BJ (cell line): ENCODE measurements around the gene SIK2. TPM values are rescaled to one million over a fixed set of nuclear protein-coding genes. Genes with fewer than 3 reads are reported as not detected.
"Not testable (repeated sequence)": the region's sequence is repeated elsewhere in the genome, so short reads cannot be mapped to it uniquely, and the experiment has no call there.

ENCODE experiments used
- CTCF ChIA-PET: fragments of 350-600 bp; formaldehyde crosslinking; extraction: SDS; loops from one replicate; lab custom pipeline; 2021; ENCODE audit warnings: antibody characterized with exemption, inconsistent platforms; lab: Yijun Ruan, JAX
- POLR2A ChIA-PET: fragments of 300-600 bp; sonication (Branson Sonifier 250); formaldehyde crosslinking; extraction: SDS; loops from one replicate; lab custom pipeline; 2021; ENCODE audit warnings: antibody characterized with exemption; lab: Charles Lee
- DNase-seq: peaks from one replicate; pipeline ENCODE4 v3.0.0-alpha.2; 2011; ENCODE audit warnings: low read depth
- H3K27me3 ChIP-seq: 2 replicates; pipeline ENCODE4 v1.6.0; 2011; ENCODE audit warnings: low read length; ENCODE audit not compliant: control insufficient read depth, insufficient read depth
- H3K36me3 ChIP-seq: 2 replicates; pipeline ENCODE4 v1.5.1; 2011; ENCODE audit warnings: low read length; ENCODE audit not compliant: control insufficient read depth, insufficient read depth
- H3K4me3 ChIP-seq: 2 replicates; pipeline ENCODE4 v1.5.1; 2011; ENCODE audit warnings: low read depth, mild to moderate bottlenecking, control low read depth, low read length
- CTCF ChIP-seq: IDR thresholded peaks from 2 replicates; pipeline ENCODE4 v1.5.1; 2011; ENCODE audit warnings: low read depth, mild to moderate bottlenecking, control low read depth, inconsistent platforms, low read length, moderate library complexity; ENCODE audit not compliant: insufficient read depth
- polyA plus RNA-seq: library from polyadenylated mRNA; depleted of rRNA; stranded (reverse); fragments of >200 nt; gene quantifications from 2 replicates; pipeline ENCODE4 v1.2.3, GENCODE V29; 2011

Gene SIK2
- polyA plus RNA-seq, 1 experiment = 24.2 TPM

GRCh38 chr11:111766834-111767142 is 164.5 kb downstream of the SIK2 start:
- Histone ChIP-seq H3K4me3 (peak overlapping the region; percentile 81), H3K36me3 (peaks cover 2% of the 10 kb centered on the region), H3K27me3 (no peaks in the 10 kb centered on the region)
- CTCF ChIA-PET = interaction anchor here (0.7 to 3.9 kb wide), 10 partner anchors 10 to 311 kb away, joined by 3 to 30 read pairs (median 3); partner anchors contain the start of gene SIK2
- POLR2A ChIA-PET = no interaction called here
- TF ChIP-seq CTCF = no peak
- no peak for DNase-seq

DNA sequence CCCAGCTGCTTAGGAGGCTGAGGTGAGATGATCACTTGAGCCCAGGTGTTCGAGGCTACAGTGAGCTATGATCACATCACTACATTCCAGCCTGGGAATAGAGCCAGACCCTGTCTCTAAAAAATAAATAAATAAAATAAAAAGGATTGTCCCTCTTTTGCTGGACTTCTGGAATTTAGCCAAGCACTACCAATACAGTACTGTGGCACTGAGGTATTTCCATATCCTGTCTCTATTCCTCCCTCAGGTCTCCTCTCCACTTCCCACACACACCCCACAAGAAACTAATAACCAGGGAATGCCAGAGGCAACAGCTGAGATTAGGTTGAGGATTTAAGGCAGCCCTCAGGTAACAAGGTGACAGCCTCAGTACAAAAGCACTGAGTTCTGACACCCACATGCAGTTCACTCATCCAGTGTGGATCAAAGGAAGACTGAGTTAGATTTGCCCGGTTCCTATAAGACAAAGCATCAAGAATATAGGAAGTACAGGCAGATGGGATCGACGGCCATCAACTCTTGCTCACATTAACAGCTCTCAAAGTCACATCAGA is 168.4 kb downstream of the SIK2 start:
- Histone ChIP-seq H3K4me3 (no peak overlapping the region), H3K36me3 (no peaks in the 10 kb centered on the region), H3K27me3 (no peaks in the 10 kb centered on the region)
- ChIA-PET CTCF (interaction anchor here (1.6 kb wide), 1 partner anchor 184 kb away, joined by 3 read pairs; no protein-coding TSS in a partner anchor), POLR2A (no interaction called here)
- TF ChIP-seq CTCF = no peak
- no peak for DNase-seq

DNA sequence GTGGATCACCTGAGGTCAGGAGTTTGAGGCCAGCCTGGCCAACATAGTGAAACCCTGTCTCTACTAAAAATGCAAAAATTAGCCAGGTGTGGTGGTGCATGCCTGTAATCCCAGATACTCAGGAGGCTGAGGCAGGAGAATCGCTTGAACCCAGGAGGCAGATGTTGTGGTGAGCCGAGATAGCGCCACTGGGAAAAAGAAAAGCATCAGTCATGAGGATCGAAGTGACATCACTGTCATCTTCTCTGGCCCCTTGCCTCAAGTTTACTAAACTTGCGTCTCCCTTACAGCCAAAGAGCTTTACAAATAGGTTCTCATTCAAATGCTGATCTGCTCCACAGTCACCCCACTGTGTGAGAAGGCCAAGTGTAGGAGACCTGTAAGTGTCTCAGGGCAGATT is 169.0 kb downstream of the SIK2 start:
- H3K4me3 ChIP-seq, H3K36me3 ChIP-seq, CTCF ChIA-PET, H3K27me3 ChIP-seq, DNase-seq, POLR2A ChIA-PET: not testable (repeated sequence)

DNA sequence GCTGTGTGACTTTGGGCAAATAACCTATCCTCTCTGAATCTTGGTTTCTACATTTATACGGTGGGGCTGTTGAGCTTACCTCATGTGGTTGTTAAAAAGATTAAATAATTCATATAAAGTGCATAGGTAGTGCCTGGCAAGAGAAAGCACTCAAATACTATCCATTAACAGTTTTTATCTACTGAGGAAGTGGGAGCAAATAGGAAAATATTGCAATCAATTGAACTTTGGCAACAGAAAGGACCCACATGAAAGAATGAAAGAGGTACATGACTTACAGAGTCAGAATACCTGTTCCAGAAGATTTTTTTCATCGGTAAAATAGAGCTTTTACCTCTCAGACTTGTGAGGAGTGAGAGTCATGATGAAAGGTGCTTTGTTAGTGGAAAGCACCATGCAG is 170.3 kb downstream of the SIK2 start:
- ChIA-PET POLR2A (no interaction called here), CTCF (interaction anchor here (1.3 kb wide), 1 partner anchor 186 kb away, joined by 3 read pairs; no protein-coding TSS in a partner anchor)
- no peaks in the 10 kb centered on the region for H3K27me3 ChIP-seq
- no peak for TF ChIP-seq CTCF
- no peaks in the 10 kb centered on the region for H3K36me3 ChIP-seq
- no peak overlapping the region for H3K4me3 ChIP-seq
- DNase-seq = no peak

GRCh38 chr11:111774955-111775710 is 172.9 kb downstream of the SIK2 start:
- Histone ChIP-seq H3K4me3 (no peak overlapping the region), H3K27me3 (no peaks in the 10 kb centered on the region), H3K36me3 (no peaks in the 10 kb centered on the region)
- TF ChIP-seq CTCF = no peak
- no peak for DNase-seq
- CTCF ChIA-PET = interaction anchor here (0.8 to 3.9 kb wide), 10 partner anchors 7 to 321 kb away, joined by 3 to 30 read pairs (median 4); partner anchors contain the start of gene PPP2R1B
- POLR2A ChIA-PET = interaction anchor here (0.5 kb wide), 1 partner anchor 214 kb away, joined by 9 read pairs; no protein-coding TSS in a partner anchor
